GM21619 (cell line): Measurements from ENCODE around the gene ONECUT2.
"Not testable (repeated sequence)": the region's sequence is repeated elsewhere in the genome, so short reads cannot be mapped to it uniquely, and the experiment has no call there.

ENCODE experiments used
- ATAC-seq: cut with Tn5 transposase; IDR thresholded peaks from one replicate; pipeline ENCODE4 v1.9.1; 2021; ENCODE audit not compliant: unreplicated experiment

Gene ONECUT2

DNA sequence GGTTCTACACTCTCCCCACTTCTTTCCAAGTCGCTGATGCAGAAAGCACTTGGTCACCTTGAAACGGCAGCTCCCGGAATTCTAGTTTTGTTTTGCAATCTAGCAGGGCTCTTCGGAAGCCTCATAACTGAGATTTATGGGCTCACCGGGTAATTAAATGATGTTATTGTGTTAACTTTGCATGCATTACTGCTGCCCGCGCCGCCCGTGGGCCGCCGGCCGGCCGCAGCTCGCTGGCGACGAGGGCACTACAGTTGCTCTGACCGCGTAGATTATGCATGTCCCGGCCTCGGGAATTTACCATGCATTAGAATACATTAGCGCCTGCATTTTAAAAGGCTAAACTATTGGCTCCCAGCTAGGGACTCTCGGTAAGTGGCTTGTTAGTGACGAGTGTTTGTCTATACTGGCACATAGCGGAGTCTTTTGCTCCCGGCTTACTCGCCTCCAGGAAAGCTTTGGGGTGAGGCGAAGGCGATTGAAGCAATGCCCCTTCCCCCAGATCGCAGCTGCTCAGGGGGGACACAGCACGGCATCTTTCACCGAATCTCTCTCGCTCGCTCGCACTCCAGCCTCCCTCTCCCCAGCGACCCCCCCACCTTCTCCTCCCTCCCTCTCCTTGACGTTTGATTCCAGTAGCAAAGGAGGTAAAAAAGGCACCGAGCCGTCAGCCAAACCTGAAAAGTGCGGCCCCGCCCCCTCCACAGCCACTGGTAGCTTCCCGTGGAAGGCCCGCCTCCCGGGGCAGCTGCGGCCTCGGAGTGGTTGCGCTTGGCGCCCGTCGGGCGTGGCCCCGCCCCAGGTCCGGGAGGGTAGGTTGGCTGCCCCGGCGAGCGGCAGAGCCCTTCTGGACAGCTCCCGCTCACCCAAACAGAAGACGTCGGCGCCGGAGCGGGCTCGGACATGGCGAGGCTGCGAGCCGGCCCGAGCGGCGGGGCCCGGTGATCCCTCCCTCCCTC lies at the start of gene ONECUT2:
ONECUT2 (plus strand) TSS at position 839 of the 959 bp plus-strand sequence. CDS start 343 bp downstream, outside the sequence.
- ATAC-seq = peak; percentile 72

DNA sequence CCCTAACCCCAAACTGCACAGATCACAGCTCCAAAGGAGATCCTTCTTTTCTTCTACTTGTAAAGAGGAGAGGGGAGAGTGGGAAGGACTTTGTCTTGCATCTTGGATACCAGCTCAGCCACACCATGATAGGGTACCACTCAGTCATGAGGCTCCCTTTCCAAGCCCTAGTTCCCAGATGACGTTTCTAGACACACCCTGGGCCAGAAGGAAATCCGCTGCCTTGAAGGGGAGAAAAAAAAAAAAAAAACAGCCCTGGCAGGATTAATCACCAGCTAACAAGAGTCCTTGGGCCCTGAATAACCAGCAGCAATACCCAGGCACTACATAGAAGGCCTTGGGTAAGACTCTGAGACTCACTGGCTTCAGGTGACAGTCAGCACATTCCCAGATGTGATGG lies 45.9 kb upstream of the ONECUT2 start:
- ATAC-seq = no peak

DNA sequence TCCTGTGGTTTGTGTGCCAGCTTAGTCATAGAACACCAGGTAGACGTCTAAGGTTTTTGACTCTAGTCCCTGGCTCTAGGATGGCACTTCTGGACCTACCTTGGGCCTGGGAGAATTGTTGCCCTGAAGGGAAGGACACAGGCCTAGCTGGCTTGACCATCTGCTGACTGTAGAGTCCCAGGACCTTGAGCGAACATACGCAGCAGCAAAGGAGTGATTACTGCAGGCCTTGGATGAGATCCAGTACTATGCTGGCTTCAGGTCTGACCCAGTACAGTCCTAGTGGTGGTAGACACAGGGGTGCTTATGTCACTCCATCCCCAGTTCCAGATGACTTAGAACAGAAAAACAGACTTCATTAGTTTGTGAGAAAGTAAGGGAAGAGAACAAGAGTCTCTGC lies 45.1 kb upstream of the ONECUT2 start:
- no peak for ATAC-seq

DNA sequence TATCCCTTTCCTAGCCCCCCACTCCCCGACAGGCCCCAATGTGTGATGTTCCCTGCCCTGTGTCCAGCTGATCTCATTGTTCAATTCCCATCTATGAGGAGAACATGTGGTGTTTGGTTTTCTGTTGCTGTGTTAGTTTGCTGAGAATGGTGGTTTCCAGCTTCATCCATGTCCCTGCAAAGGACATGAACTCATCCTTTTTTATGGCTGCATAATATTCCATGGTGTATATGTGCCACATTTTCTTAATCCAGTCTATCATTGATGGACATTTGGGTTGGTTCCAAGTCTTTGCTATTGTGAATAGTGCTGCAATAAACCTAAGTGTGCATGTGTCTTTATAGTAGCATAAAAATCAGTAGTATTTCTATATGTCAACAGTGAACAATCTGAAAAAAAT lies 40.4 kb upstream of the ONECUT2 start:
- not testable (repeated sequence) for ATAC-seq

DNA sequence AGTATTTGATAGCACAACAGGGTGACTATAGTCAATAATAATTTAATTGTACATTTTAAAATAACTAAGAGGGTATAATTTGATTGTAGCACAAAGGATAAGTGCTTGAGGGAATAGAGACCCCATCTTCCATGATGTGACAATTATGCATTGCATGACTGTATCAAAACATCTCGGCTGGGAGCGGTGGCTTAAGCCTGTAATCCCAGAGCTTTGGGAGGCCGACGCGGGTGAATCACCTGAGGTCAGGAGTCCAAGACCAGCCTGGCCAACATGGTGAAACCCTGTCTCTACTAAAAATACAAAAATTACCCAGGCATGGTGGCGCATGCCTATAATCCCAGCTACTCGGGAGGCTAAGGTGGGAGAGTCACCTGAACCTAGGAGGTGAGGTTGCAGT lies 38.3 kb upstream of the ONECUT2 start:
- ATAC-seq = not testable (repeated sequence)

DNA sequence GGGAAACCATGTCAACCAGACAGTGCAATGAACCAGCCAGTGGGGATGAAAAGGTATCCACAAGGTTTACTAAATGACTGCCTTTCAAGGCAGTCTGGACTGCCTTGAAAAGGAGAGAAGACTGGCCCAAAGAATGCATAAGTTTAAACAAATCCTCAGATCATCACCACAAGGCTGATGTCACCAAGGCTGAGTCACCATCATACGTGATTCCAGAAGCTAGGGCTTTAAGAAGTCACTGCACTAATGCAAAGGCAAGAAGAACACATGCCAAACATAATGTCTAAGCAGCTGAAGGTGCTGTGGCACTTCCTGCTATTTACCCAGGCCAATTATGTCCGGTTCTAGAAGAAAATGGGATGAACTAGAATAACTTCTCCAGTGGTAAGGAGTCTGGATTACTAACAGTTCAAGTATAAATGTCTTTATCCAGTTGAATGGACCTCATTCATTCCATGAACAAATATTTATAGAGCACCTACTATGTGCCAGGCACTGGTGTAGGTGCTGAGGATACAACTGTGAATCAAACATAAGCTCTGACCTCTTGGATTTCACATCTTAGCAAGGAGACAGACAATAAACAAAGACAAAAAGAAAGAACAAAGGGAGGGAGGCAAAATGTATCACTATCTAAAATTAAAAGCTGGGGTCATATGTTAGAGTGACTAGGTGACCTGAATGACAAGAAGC lies 37.6 kb upstream of the ONECUT2 start:
- ATAC-seq = no peak

DNA sequence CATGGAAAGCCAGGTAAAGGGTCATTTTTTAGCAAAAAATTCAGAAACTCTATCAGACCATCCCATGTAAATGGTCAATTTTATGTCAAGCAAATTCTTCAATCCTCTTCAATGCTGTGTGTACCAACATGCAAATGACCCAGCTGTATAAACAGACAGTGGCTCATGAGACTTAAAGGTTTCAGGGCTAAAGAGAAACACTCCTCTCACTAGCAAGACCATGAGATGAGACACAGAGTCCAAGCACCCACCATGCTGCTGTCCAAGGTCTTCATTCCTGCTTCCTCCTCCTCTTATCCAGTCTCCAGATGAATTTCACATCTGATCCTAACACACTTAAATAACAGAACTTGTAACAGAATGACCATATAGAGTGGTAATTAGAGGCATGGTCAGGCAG lies 30.8 kb upstream of the ONECUT2 start:
- ATAC-seq = no peak

DNA sequence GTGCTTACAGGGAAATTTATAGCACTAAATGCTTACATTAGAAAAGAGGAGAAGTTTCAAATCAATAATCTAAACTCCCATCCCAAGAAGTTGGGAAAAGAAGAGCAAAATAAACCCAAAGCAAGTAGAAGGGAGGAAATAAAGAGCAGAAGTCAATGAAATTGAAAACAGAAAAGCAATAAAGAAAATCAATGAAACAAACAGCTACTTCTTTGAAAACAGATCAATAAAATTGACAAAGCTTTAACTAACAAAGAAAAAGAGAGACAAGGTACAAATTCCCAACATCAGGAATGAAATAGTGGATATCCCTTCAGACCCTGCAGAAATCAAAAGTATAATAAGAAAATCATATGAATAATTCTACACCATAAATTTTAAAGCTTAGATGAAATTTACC lies 25.5 kb upstream of the ONECUT2 start:
- ATAC-seq = no peak

DNA sequence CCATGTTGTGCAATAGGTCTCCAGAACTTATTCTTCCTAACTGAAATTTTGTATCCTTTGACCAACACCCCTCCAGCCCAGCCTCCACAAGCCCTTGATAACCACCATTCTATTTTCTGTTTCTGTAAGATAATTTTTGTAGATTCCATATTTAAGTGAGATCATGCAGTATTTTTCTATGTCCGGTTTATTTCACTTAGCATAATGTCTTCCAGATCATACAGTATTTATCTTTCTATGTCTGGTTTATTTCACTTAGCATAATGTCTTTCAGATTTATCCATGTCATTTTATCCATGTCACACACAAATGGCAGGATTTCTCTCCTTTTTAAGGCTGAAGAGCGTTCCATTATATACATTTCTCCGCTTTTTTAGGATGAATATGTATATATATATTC lies 24.4 kb upstream of the ONECUT2 start:
- no peak for ATAC-seq

DNA sequence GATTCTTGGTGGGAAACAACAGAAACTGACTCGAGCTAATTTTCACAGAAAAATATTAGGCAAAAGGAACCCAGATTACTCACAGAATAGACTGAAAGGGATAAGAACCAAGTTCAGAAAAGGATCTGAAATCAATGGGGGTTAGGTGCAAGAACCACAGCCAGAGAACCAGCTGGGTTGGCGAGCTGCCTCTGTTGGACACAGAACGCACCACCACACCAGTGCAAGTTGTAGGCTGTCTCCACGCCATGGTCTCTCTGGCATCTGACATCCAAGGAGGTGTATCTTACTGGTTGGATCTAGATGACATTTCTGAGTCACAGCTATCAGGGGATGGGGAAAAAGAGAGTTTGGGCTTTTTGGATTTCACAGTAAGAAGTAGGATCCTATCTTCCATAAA lies 18.6 kb upstream of the ONECUT2 start:
- no peak for ATAC-seq

DNA sequence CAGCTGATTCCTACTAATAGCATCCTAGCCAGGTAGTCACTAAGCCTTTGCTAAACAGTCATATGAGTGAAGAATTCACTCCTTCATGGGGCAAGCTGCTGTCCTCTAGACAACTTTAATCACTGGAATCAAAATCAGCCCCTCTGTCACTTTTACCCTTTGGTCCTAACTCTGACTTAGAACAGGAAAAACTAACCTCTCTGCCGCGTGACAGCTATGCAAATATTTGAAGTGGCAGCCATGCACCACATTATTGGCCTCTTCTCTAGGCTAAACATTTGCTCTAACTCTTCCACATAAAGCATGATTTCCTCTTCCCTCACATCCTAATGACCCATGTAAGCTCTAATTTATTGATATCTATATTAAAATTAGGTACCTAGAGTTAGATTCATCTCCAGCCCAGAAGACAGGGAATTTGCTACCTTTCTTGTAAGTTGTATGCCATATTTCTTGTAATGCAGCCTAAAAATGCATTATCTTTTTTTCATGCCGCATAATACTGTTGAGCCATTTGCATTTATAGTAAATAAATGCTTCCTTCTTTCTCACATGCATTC lies 12.8 kb upstream of the ONECUT2 start:
- no peak for ATAC-seq

DNA sequence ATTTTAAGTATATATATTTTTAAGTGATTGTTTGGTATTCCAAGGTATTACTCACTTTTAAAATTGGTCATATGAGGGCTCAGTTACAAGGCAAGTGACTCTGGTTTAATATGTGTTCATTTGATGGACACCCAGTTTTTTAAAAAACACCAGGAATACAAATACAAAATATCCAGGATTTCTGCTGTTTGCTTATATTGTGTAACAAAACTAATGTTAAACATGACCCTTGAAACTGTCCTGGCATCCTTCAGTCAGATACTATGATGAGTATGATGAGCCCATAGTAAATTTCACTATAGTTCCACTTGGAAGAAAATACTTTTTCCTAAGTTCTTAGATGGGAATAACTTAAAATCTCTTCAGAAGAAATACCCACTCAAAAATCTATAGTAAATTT lies 11.4 kb upstream of the ONECUT2 start:
- ATAC-seq = no peak

DNA sequence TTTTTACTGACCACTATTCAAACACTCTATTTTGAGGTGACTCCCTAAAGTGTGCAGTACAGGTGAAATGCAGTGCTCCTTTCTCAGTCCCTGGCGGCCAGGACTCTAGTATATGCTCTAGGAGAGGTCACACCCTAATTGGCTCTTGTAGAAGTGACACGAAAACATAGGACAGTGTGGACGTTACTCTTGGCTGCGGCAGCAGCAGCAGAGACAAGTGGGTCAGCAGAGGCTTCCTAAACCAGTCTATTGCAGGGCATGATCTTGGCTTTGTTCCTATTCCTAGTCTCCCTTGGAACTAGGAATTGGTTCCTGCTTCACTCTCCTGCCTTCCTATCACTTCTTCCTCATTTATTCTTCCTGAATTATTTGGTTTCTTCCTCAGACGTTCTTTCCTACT lies 10.1 kb upstream of the ONECUT2 start:
- no peak for ATAC-seq

DNA sequence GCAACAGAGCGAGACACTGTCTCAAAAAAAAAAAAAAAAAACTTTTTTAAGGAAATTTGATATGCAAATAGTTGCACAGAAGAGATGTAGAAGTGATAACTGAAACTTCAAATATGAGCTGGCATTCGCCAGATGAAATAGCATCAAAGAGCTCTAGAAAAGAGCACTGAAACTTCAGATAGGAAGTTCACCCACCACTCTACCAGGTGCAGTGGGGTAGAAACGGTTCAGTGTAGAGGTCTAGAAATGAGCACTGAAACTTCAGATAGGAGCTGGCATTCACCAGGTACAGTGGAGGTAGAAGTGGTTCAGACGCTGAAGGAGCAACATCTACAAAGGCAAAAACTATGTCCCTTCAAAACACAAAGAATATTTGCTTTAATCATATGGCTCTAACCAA lies 9.0 kb upstream of the ONECUT2 start:
- no peak for ATAC-seq

DNA sequence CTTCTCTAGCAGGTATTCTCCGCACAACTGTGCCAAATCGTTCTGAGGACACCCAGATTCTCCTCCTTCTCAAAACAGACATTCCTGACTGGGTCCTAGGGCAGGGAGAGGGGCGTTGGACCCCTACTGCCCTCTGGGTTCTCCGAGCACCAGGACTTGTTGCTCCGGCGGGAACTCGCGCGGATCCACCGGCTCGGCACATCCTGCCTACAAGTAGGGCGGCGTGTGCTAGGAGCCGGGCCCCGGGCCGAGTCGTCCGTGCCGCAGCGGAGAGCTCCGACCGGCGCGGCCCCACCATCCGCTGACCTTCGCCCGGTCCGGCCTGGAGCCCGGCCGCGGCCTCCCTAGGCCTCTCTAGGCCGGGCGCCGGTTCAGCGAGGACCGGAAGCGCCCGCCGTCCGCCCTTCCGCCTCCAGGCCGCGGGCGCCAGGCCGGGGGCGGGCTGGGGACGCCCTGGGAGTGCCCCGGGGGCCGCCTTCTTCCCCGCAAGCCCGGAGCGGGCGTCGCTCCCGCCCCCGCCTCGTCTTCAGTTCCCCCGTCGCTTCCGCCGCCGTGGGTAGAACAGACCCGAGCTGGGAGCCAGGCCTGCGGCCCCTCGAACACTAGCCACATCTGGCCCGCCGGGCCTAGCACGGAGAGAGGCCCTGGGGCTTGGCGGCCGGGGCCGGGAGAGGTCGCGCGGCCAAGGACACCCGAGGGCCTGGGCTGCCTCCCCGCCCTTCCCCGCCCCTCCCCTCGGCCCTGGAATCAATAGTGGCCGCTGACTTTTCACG lies 7.6 kb upstream of the ONECUT2 start:
- ATAC-seq = no peak

DNA sequence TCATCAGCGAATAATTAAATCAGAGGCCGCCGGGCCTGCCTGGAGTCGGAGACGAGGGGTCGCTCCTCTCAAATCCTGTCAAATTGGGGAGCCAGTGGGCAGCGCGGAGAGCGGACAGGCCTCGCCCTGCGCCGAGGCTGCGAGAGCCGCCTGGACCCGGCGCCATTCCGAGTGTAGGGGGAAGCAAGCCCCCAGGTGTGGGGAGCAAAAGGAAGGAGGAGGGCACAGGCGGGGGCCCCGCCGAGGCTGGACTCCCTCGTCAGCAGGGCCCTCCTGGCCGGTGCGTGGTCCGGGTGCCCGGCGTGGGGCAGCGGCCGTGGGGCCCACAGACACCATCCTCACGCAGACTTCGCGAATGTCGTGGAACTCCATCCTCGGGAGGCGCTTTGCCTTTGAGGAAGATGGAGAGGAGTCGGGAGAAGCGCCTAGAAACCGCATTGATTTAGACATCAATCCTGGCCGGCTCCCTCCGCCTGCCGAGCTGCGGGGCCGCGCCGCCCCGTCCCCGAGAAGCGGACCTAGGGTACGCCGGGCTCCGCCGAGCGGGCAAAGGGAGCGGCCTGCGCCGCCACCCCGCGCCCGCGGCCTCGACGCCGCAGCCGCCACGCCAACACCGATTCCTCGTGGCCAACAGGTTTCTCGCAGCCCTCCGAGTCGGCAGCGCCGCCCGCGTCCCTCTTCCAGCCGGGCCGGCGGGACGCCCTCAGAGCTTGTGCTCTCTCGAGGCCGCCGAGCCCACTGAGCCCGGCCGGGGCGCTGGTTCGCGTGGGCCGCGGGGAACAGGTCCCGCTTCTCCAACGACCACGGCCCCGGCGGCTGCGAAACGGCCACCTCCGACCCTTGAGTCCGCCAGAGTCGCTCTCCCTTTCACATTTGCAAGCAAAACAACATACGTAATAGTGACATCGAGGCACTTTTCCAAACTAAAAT lies 6.7 kb upstream of the ONECUT2 start:
- ATAC-seq = no peak

DNA sequence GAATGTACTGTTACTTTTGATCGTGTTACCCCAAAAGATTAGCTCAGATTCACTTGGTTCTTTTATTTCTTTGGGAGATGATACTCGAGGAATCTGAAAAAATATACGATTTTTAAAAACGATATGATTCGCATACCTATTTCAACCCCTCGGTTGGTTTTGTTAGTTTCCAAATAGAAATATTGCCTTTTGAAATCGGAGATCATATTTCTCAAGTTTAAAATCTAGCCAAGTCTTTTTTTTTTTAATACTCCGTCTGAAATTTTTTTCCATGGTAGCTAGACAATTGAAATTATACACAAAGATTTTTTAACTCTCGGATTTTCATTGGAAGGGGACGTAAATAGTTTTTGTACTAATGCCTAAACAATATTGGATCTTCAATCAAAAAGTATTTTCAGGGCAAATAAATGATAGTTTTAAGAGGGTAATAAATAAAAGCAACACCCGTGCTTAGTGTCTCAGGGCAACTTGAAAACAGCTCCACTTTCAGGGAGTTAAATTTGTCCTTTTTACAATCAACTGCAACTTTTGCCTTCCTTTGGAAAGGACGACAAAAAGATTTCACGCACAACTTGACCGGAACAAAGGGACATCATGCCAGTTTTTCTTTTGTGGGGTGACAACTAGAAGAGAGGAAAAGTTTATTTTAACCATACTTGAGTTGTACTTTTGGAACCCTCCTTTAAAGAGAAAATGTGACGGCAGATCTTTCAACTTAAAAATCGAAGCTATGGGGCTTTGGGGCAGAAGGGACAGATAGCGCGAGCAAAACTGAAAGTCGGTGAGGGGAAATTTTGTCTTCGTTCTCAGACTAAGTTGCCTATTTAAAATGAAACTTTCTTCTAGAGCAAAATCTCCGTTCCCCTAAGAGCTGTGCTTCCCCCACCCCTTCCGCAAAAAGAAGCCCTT lies 5.8 kb upstream of the ONECUT2 start:
- ATAC-seq = no peak

DNA sequence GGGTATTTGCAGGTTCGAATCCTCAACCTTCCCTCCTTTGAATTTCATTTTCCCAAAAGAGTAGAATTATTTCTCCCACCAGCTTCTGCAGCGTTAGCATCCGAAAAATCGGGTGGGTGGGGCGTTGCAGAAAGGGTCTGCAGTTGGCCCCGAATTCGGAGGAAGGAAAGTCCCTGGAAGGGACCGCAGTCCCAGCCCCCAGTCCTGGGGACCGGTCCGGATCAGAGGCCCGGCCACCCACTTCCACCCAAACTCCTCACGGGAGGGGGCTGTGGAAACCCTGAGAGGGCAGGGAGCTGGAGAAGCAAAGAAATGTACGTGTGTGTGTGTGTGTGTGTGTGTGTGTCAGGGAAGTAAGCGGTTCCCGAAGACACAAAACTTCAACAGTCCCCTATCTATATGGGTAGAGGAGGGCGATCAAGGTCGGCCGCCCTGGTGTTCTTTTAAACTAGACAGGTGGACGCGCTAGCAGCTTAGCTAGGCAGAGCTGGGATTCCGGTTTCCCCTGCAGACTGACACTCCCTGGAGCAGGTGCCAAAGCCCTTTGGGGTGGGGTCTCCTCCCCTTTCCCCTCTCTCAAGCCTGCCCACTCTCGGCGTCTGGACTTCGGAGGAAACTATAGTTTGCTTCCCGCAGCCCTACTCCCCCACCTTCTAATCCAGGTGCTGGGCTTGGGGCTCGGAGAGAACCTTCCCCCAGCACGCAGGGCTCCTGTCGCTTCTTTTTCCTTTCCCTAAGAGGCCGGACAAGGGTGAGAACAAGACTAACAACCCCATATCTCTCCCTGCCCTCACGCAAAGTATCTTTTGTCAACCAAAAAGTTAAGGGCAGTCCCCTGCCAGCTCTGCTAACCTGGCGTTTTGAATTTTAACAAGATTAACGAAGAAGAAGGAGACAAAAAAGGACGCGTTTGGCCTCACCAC lies 4.8 kb upstream of the ONECUT2 start:
- no peak for ATAC-seq
